ENCODE data around the gene UFSP1.
A peak's percentile ranks its signal among the peaks of the same experiment; 100 is the strongest.
"Not testable (repeated sequence)": the region's sequence is repeated elsewhere in the genome, so short reads cannot be mapped to it uniquely, and the experiment has no call there.

Gene UFSP1

GRCh38 chr7:100860702-100861615, 28.6 kb downstream of the UFSP1 start:
- Histone ChIP-seq H3K4me1 (ENCODE audit: control insufficient read depth in 1 of 2, insufficient read depth in 2 of 2, low read length in 2 of 2) (peaks cover 14 to 18% of the 10 kb centered on the region in 2 donors), H3K27ac (ENCODE audit: low read depth, low read length) (no peak overlapping the region), H3K9ac (ENCODE audit: low read depth in 1 of 2, low read length in 2 of 2) (no peak overlapping the region), H3K36me3 (ENCODE audit: control insufficient read depth in 1 of 2, insufficient read depth in 2 of 2, low read length in 2 of 2) (peaks cover 9 to 36% of the 10 kb centered on the region in 2 donors), H3K27me3 (ENCODE audit: control insufficient read depth in 1 of 2, insufficient read depth in 2 of 2, low read length in 2 of 2) (no peaks in the 10 kb centered on the region), H3K9me3 (ENCODE audit: control insufficient read depth in 1 of 2, low read length in 2 of 2) (no peaks in the 10 kb centered on the region), H3K4me3 (ENCODE audit: low read depth in 1 of 2, low read length in 2 of 2) (no peak overlapping the region)

GRCh38 chr7:100859856-100860255, 29.7 kb downstream of the UFSP1 start:
- peaks cover 9 to 36% of the 10 kb centered on the region in 2 donors for H3K36me3 ChIP-seq (ENCODE audit: control insufficient read depth in 1 of 2, insufficient read depth in 2 of 2, low read length in 2 of 2)
- no peaks in the 10 kb centered on the region for H3K27me3 ChIP-seq (ENCODE audit: control insufficient read depth in 1 of 2, insufficient read depth in 2 of 2, low read length in 2 of 2)
- no peak overlapping the region for H3K4me3 ChIP-seq (ENCODE audit: low read depth in 1 of 2, low read length in 2 of 2)
- no peaks in the 10 kb centered on the region for H3K9me3 ChIP-seq (ENCODE audit: control insufficient read depth in 1 of 2, low read length in 2 of 2)
- peaks cover 9 to 10% of the 10 kb centered on the region in 2 donors for H3K4me1 ChIP-seq (ENCODE audit: control insufficient read depth in 1 of 2, insufficient read depth in 2 of 2, low read length in 2 of 2)
- H3K9ac ChIP-seq (ENCODE audit: low read depth in 1 of 2, low read length in 2 of 2): no peak overlapping the region
- H3K27ac ChIP-seq (ENCODE audit: low read depth, low read length): no peak overlapping the region

- peaks cover 9 to 31% of the 10 kb centered on the region in 2 donors for H3K36me3 ChIP-seq (ENCODE audit: control insufficient read depth in 1 of 2, insufficient read depth in 2 of 2, low read length in 2 of 2)
- no peak overlapping the region for H3K4me3 ChIP-seq (ENCODE audit: low read depth in 1 of 2, low read length in 2 of 2)
- H3K9me3 ChIP-seq (ENCODE audit: control insufficient read depth in 1 of 2, low read length in 2 of 2): no peaks in the 10 kb centered on the region
- peaks cover 7 to 15% of the 10 kb centered on the region in 2 donors for H3K4me1 ChIP-seq (ENCODE audit: control insufficient read depth in 1 of 2, insufficient read depth in 2 of 2, low read length in 2 of 2)
- no peak overlapping the region for H3K9ac ChIP-seq (ENCODE audit: low read depth in 1 of 2, low read length in 2 of 2)
- no peaks in the 10 kb centered on the region for H3K27me3 ChIP-seq (ENCODE audit: control insufficient read depth in 1 of 2, insufficient read depth in 2 of 2, low read length in 2 of 2)
- H3K27ac ChIP-seq (ENCODE audit: low read depth, low read length): no peak overlapping the region
These were observed 32.6 kb downstream of the UFSP1 start for GRCh38 chr7:100856871-100857282.

GRCh38 chr7:100855515-100855914, 34.0 kb downstream of the UFSP1 start:
- H3K9ac ChIP-seq (ENCODE audit: low read depth in 1 of 2, low read length in 2 of 2): no peak overlapping the region
- H3K4me3 ChIP-seq (ENCODE audit: low read depth in 1 of 2, low read length in 2 of 2): no peak overlapping the region
- H3K36me3 ChIP-seq (ENCODE audit: control insufficient read depth in 1 of 2, insufficient read depth in 2 of 2, low read length in 2 of 2): peaks cover 9 to 18% of the 10 kb centered on the region in 2 donors
- H3K4me1 ChIP-seq (ENCODE audit: control insufficient read depth in 1 of 2, insufficient read depth in 2 of 2, low read length in 2 of 2): peaks cover 9 to 18% of the 10 kb centered on the region in 2 donors
- H3K27me3 ChIP-seq (ENCODE audit: control insufficient read depth in 1 of 2, insufficient read depth in 2 of 2, low read length in 2 of 2): no peaks in the 10 kb centered on the region
- H3K27ac ChIP-seq (ENCODE audit: low read depth, low read length): no peak overlapping the region
- no peaks in the 10 kb centered on the region for H3K9me3 ChIP-seq (ENCODE audit: control insufficient read depth in 1 of 2, low read length in 2 of 2)

GRCh38 chr7:100854899-100855298, 34.6 kb downstream of the UFSP1 start:
- H3K4me1 ChIP-seq (ENCODE audit: control insufficient read depth in 1 of 2, insufficient read depth in 2 of 2, low read length in 2 of 2): peaks cover 9 to 18% of the 10 kb centered on the region in 2 donors
- peaks cover 3 to 11% of the 10 kb centered on the region in 2 donors for H3K36me3 ChIP-seq (ENCODE audit: control insufficient read depth in 1 of 2, insufficient read depth in 2 of 2, low read length in 2 of 2)
- H3K4me3 ChIP-seq (ENCODE audit: low read depth in 1 of 2, low read length in 2 of 2); H3K27me3 ChIP-seq (ENCODE audit: control insufficient read depth in 1 of 2, insufficient read depth in 2 of 2, low read length in 2 of 2); H3K9ac ChIP-seq (ENCODE audit: low read depth in 1 of 2, low read length in 2 of 2); H3K27ac ChIP-seq (ENCODE audit: low read depth, low read length); H3K9me3 ChIP-seq (ENCODE audit: control insufficient read depth in 1 of 2, low read length in 2 of 2): not testable (repeated sequence)

GRCh38 chr7:100854146-100854895, 35.2 kb downstream of the UFSP1 start:
- no peaks in the 10 kb centered on the region for H3K27me3 ChIP-seq (ENCODE audit: control insufficient read depth in 1 of 2, insufficient read depth in 2 of 2, low read length in 2 of 2)

GRCh38 chr7:100852048-100852872, 37.3 kb downstream of the UFSP1 start, which contains the start of gene SLC12A9:
Gene SLC12A9, plus strand, starts transcription at chr7:100852713. Its CDS starts 1,485 bp downstream, at chr7:100854198.
- Histone ChIP-seq H3K27ac (ENCODE audit: low read depth, low read length) (no peak within 1 kb of the TSS), H3K36me3 (ENCODE audit: control insufficient read depth in 1 of 2, insufficient read depth in 2 of 2, low read length in 2 of 2) (no peaks in the 10 kb centered on the region), H3K4me3 (ENCODE audit: low read depth in 1 of 2, low read length in 2 of 2) (peak within 1 kb of the TSS; percentile 86 to 93), H3K4me1 (ENCODE audit: control insufficient read depth in 1 of 2, insufficient read depth in 2 of 2, low read length in 2 of 2) (peaks cover 9 to 18% of the 10 kb centered on the region in 2 donors), H3K9me3 (ENCODE audit: control insufficient read depth in 1 of 2, low read length in 2 of 2) (no peaks in the 10 kb centered on the region), H3K9ac (ENCODE audit: low read depth in 1 of 2, low read length in 2 of 2) (peak within 1 kb of the TSS; percentile 65 to 69), H3K27me3 (ENCODE audit: control insufficient read depth in 1 of 2, insufficient read depth in 2 of 2, low read length in 2 of 2) (no peaks in the 10 kb centered on the region)

More at GRCh38 chr7:100854146-100854895, 35.2 kb downstream of the UFSP1 start:
- Histone ChIP-seq H3K27ac (ENCODE audit: low read depth, low read length) (no peak overlapping the region), H3K36me3 (ENCODE audit: control insufficient read depth in 1 of 2, insufficient read depth in 2 of 2, low read length in 2 of 2) (peaks cover 0 to 7% of the 10 kb centered on the region in 2 donors), H3K9ac (ENCODE audit: low read depth in 1 of 2, low read length in 2 of 2) (no peak overlapping the region), H3K4me3 (ENCODE audit: low read depth in 1 of 2, low read length in 2 of 2) (no peak overlapping the region), H3K9me3 (ENCODE audit: control insufficient read depth in 1 of 2, low read length in 2 of 2) (no peaks in the 10 kb centered on the region), H3K4me1 (ENCODE audit: control insufficient read depth in 1 of 2, insufficient read depth in 2 of 2, low read length in 2 of 2) (peaks cover 9 to 18% of the 10 kb centered on the region in 2 donors)

- no peaks in the 10 kb centered on the region for H3K9me3 ChIP-seq (ENCODE audit: control insufficient read depth in 1 of 2, low read length in 2 of 2)
- peaks cover 4 to 8% of the 10 kb centered on the region in 2 donors for H3K4me1 ChIP-seq (ENCODE audit: control insufficient read depth in 1 of 2, insufficient read depth in 2 of 2, low read length in 2 of 2)
- no peak overlapping the region for H3K9ac ChIP-seq (ENCODE audit: low read depth in 1 of 2, low read length in 2 of 2)
- no peaks in the 10 kb centered on the region for H3K36me3 ChIP-seq (ENCODE audit: control insufficient read depth in 1 of 2, insufficient read depth in 2 of 2, low read length in 2 of 2)
- no peak overlapping the region for H3K27ac ChIP-seq (ENCODE audit: low read depth, low read length)
- no peak overlapping the region for H3K4me3 ChIP-seq (ENCODE audit: low read depth in 1 of 2, low read length in 2 of 2)
- no peaks in the 10 kb centered on the region for H3K27me3 ChIP-seq (ENCODE audit: control insufficient read depth in 1 of 2, insufficient read depth in 2 of 2, low read length in 2 of 2)
These were observed 42.2 kb downstream of the UFSP1 start for GRCh38 chr7:100847360-100847759.

- no peak overlapping the region for H3K27ac ChIP-seq (ENCODE audit: low read depth, low read length)
- H3K9me3 ChIP-seq (ENCODE audit: control insufficient read depth in 1 of 2, low read length in 2 of 2): no peaks in the 10 kb centered on the region
- H3K4me1 ChIP-seq (ENCODE audit: control insufficient read depth in 1 of 2, insufficient read depth in 2 of 2, low read length in 2 of 2): peaks cover 0 to 12% of the 10 kb centered on the region in 2 donors
- H3K27me3 ChIP-seq (ENCODE audit: control insufficient read depth in 1 of 2, insufficient read depth in 2 of 2, low read length in 2 of 2): no peaks in the 10 kb centered on the region
- H3K9ac ChIP-seq (ENCODE audit: low read depth in 1 of 2, low read length in 2 of 2): no peak overlapping the region
- H3K4me3 ChIP-seq (ENCODE audit: low read depth in 1 of 2, low read length in 2 of 2): no peak overlapping the region
- H3K36me3 ChIP-seq (ENCODE audit: control insufficient read depth in 1 of 2, insufficient read depth in 2 of 2, low read length in 2 of 2): no peaks in the 10 kb centered on the region
These were observed 48.9 kb downstream of the UFSP1 start for GRCh38 chr7:100840470-100841100.

Measured in duodenal mucosa (tissue), 2 donors.